HG03159 (cell line): ENCODE results near the gene TGM3.

ENCODE experiments used
- ATAC-seq: cut with Tn5 transposase; IDR thresholded peaks from one replicate; pipeline ENCODE4 v1.9.1; 2021; ENCODE audit warnings: mild to moderate bottlenecking, moderate library complexity; ENCODE audit not compliant: unreplicated experiment

Gene TGM3

GRCh38 chr20:2305029-2305428, 9.2 kb downstream of the TGM3 start:
- ATAC-seq, result no peak

- ATAC-seq, result no peak
Observed at GRCh38 chr20:2305479-2305878, 9.7 kb downstream of the TGM3 start.

- no peak for ATAC-seq
Observed at GRCh38 chr20:2305946-2306345, 10.1 kb downstream of the TGM3 start.

GRCh38 chr20:2307136-2307535, 11.3 kb downstream of the TGM3 start:
- no peak for ATAC-seq

- no peak for ATAC-seq
Observed at GRCh38 chr20:2311329-2311728, 15.5 kb downstream of the TGM3 start.

- ATAC-seq, result no peak
Observed at GRCh38 chr20:2312876-2313275, 17.1 kb downstream of the TGM3 start.

GRCh38 chr20:2313316-2313715, 17.5 kb downstream of the TGM3 start:
- no peak for ATAC-seq

GRCh38 chr20:2314759-2315439, 19.1 kb downstream of the TGM3 start:
- no peak for ATAC-seq

GRCh38 chr20:2315440-2315778, 19.6 kb downstream of the TGM3 start:
- no peak for ATAC-seq

- no peak for ATAC-seq
Observed at GRCh38 chr20:2316847-2317495, 21.2 kb downstream of the TGM3 start.

GRCh38 chr20:2320813-2321658, 25.2 kb downstream of the TGM3 start:
- ATAC-seq, result no peak

GRCh38 chr20:2323051-2323450, 27.2 kb downstream of the TGM3 start:
- ATAC-seq, result no peak

GRCh38 chr20:2326046-2326445, 30.2 kb downstream of the TGM3 start:
- no peak for ATAC-seq

- ATAC-seq, result no peak
Observed at GRCh38 chr20:2327620-2328555, 32.1 kb downstream of the TGM3 start.

- ATAC-seq, result no peak
Observed at GRCh38 chr20:2329286-2329685, 33.5 kb downstream of the TGM3 start.

GRCh38 chr20:2330090-2330695, 34.4 kb downstream of the TGM3 start:
- no peak for ATAC-seq

- ATAC-seq, result no peak
Observed at GRCh38 chr20:2331106-2331505, 35.3 kb downstream of the TGM3 start.

GRCh38 chr20:2331901-2332565, 36.2 kb downstream of the TGM3 start:
- ATAC-seq, result no peak

- ATAC-seq, result no peak
Observed at GRCh38 chr20:2332711-2333110, 36.9 kb downstream of the TGM3 start.

- ATAC-seq, result no peak
Observed at GRCh38 chr20:2333821-2334220, 38.0 kb downstream of the TGM3 start.
